OCI-LY7 (cell line): Measurements from ENCODE around the gene ALK. TPM values are rescaled to one million over a fixed set of nuclear protein-coding genes. Genes with fewer than 3 reads are reported as not detected.

Experiments used
- BruUV-seq: library from RNA; stranded (reverse); fragments of 400-500 nt; replicated peaks from 2 replicates; lab custom pipeline; 2021; lab: Mats Ljungman, UMichigan
- CTCF ChIA-PET: fragments of 300-600 bp; sonication (Branson Sonifier 250); formaldehyde crosslinking; loops from one replicate; lab custom pipeline; 2022; ENCODE audit warnings: antibody characterized with exemption; ENCODE audit not compliant: unreplicated experiment; lab: Charles Lee
- POLR2A ChIA-PET: fragments of 300-600 bp; sonication (Branson Sonifier 250); formaldehyde crosslinking; loops from one replicate; lab custom pipeline; 2022; ENCODE audit warnings: antibody characterized with exemption; lab: Charles Lee
- DNase-seq: peaks from one replicate; pipeline ENCODE4 v3.0.0-alpha.2; 2015; ENCODE audit warnings: low spot score
- H2AFZ ChIP-seq: fragments of 200-600 bp; sonication (generic), shearing (Covaris generic); 2 replicates; pipeline ENCODE4 v1.6.1; 2014; ENCODE audit warnings: mild to moderate bottlenecking, antibody characterized with exemption, low read length, moderate library complexity
- H3K27ac ChIP-seq: fragments of 200-600 bp; sonication (generic); 2 replicates; pipeline ENCODE4 v1.5.1; 2014; ENCODE audit warnings: mixed run types, low read depth, mild to moderate bottlenecking, moderate library complexity, low read length, inconsistent platforms; ENCODE audit not compliant: poor library complexity, severe bottlenecking
- H3K36me3 ChIP-seq: fragments of 200-600 bp; sonication (generic); 2 replicates; pipeline ENCODE4 v1.6.1; 2014; ENCODE audit warnings: mild to moderate bottlenecking, antibody characterized with exemption, low read length, moderate library complexity, mixed read lengths; ENCODE audit not compliant: insufficient read depth
- H3K4me1 ChIP-seq: fragments of 200-600 bp; sonication (generic); 2 replicates; pipeline ENCODE4 v1.5.1; 2014; ENCODE audit warnings: mild to moderate bottlenecking, low read length; ENCODE audit not compliant: insufficient read depth, poor library complexity, severe bottlenecking
- H3K4me2 ChIP-seq: fragments of 200-600 bp; sonication (generic); 2 replicates; pipeline ENCODE4 v1.6.1; 2014; ENCODE audit warnings: mild to moderate bottlenecking, low read length
- H3K4me3 ChIP-seq: fragments of 200-600 bp; sonication (generic); 2 replicates; pipeline ENCODE4 v1.5.1; 2014; ENCODE audit warnings: mild to moderate bottlenecking, low read depth, low read length; ENCODE audit not compliant: poor library complexity, severe bottlenecking
- H3K79me2 ChIP-seq: fragments of 200-600 bp; sonication (generic); 2 replicates; pipeline ENCODE4 v1.6.1; 2016; ENCODE audit warnings: low read depth, mild to moderate bottlenecking, low read length, moderate library complexity, mixed read lengths; ENCODE audit not compliant: insufficient read depth
- H3K9me2 ChIP-seq: fragments of 200-600 bp; sonication (generic); 2 replicates; pipeline ENCODE4 v1.6.1; 2016; ENCODE audit warnings: mild to moderate bottlenecking, low read length, mixed read lengths; ENCODE audit not compliant: insufficient read depth
- H3K9me3 ChIP-seq: fragments of 200-600 bp; sonication (generic); 2 replicates; pipeline ENCODE4 v1.6.1; 2014; ENCODE audit warnings: mild to moderate bottlenecking, mixed run types, low read length, mixed read lengths
- H4K20me1 ChIP-seq: fragments of 200-600 bp; sonication (generic); 2 replicates; pipeline ENCODE4 v1.6.1; 2014; ENCODE audit warnings: mild to moderate bottlenecking, antibody characterized with exemption, low read length, moderate library complexity, mixed read lengths; ENCODE audit not compliant: insufficient read depth
- CTCF ChIP-seq: fragments of 200-600 bp; sonication (generic); conservative IDR thresholded peaks from 2 replicates; pipeline ENCODE4 v1.5.1; 2014; ENCODE audit warnings: mild to moderate bottlenecking, antibody characterized with exemption, low read length, moderate library complexity, mixed read lengths
- EZH2phosphoT487 ChIP-seq: fragments of 200-600 bp; sonication (generic); IDR thresholded peaks from 2 replicates; pipeline ENCODE4 v1.6.1; 2018; ENCODE audit warnings: low read depth, borderline replicate concordance, mild to moderate bottlenecking, mixed run types, antibody characterized with exemption, low read length, moderate library complexity, mixed read lengths
- intact Hi-C: fragments of 100-400 bp; cut with micrococcal nuclease; formaldehyde crosslinking; loops from one replicate; pipeline ENCODE4 v1.10.0; 2022; ENCODE audit not compliant: unreplicated experiment
- total RNA-seq, 2 experiments: library from RNA; depleted of rRNA in 1 of 2; stranded (reverse); fragments of >200 nt in 1 of 2; shearing (Covaris generic) in 1 of 2; gene quantifications; 2 replicates each; pipeline ENCODE4 v1.2.3, GENCODE V29; 2014 to 2022

The ALK gene
- total RNA-seq, 2 experiments from 2014 or later: 0.09 TPM; not detected in 1

DNA sequence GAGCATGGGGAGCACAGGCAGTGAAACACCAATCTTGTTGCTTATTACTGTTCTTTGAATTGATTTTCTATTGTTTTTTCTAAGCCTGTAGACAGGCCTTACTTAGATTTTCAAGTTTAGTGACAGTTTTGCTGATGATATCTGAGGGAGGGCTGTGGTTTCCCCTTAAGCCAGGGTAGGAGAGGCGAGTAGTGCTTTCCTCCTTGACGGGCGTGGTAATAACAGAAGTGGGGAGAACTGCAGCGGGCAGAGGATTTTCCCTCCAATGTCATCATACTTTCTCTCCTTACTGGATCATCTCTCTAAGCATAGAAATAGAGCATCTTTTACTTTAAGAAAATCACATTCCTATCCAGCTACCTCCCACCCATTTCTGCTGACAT, 314.4 kb downstream of the ALK start:
- BruUV-seq: no TSS peak
- CTCF ChIA-PET: no interaction called here

DNA sequence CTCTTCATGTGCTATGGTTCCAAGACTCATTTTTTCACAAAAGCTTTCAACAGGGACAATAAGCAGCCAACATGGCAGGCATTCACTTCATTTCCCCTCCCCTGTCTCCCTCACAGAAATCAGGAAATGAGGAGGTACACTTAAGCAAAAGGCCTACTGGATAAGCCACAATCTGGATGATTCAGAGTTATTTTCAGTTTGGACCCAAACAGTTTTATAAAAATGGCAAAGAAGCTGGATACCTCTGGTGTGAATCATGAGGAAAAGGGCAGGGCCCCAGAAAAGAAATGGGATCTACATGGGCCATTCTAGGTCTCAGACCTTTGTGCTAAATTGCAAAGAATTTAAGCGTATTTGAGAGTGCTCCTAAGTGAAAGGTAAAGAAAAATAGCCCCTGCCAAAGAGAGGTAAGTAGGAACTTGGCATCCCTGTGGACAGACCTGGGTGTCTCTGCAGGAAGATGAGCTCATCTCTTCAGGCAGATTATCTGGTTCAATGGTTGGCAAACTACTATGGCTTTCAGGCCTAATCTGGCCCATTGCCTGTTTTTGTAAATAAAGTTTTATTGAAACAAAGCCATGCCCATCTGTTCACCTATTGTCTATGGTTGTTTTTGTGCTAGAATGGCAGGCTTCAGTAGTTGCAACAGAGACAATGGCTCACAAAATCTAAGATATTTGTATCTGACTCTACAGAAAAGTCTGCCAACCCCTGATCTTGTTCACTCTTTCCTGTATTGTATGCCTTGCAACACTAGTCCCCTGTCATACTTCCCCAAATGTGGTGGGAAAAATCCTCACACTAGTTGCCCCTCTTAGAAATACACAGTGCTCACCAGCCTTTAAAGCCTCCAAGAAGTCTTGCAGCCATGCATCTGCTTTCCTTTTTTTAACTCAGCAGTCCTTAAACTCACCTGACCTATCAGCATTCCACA, 315.0 kb downstream of the ALK start:
- BruUV-seq: no TSS peak
- H2AFZ ChIP-seq: no peak overlapping the region
- TF ChIP-seq EZH2phosphoT487 (no peak), CTCF (no peak)
- no peaks in the 10 kb centered on the region for H3K36me3 ChIP-seq
- ChIA-PET CTCF (interaction anchor here (0.6 kb wide), 1 partner anchor 1519 kb away, joined by 6 read pairs; no protein-coding TSS in a partner anchor), POLR2A (interaction anchor here (0.6 kb wide), 1 partner anchor 12 kb away, joined by 3 read pairs; no protein-coding TSS in a partner anchor)
- H3K4me1 ChIP-seq: no peaks in the 10 kb centered on the region
- H3K27ac ChIP-seq: no peak overlapping the region
- DNase-seq: no peak
- no peaks in the 10 kb centered on the region for H3K9me2 ChIP-seq
- no peaks in the 10 kb centered on the region for H4K20me1 ChIP-seq
- intact Hi-C loops: no loop called here
- no peaks in the 10 kb centered on the region for H3K9me3 ChIP-seq
- no peaks in the 10 kb centered on the region for H3K79me2 ChIP-seq
- H3K4me2 ChIP-seq: no peak overlapping the region
- H3K4me3 ChIP-seq: no peak overlapping the region

More for the DNA sequence above, 314.4 kb downstream of the ALK start:
- no peaks in the 10 kb centered on the region for H3K9me3 ChIP-seq
- H3K9me2 ChIP-seq: no peaks in the 10 kb centered on the region
- H3K4me3 ChIP-seq: no peak overlapping the region
- H4K20me1 ChIP-seq: no peaks in the 10 kb centered on the region
- POLR2A ChIA-PET: no interaction called here
- H3K4me2 ChIP-seq: no peak overlapping the region
- H3K4me1 ChIP-seq: no peaks in the 10 kb centered on the region
- no peak for TF ChIP-seq CTCF
- TF ChIP-seq EZH2phosphoT487: no peak
- no peaks in the 10 kb centered on the region for H3K36me3 ChIP-seq
- no peaks in the 10 kb centered on the region for H3K79me2 ChIP-seq
- intact Hi-C loops: no loop called here
- no peak overlapping the region for H2AFZ ChIP-seq
- DNase-seq: no peak
- H3K27ac ChIP-seq: no peak overlapping the region

DNA sequence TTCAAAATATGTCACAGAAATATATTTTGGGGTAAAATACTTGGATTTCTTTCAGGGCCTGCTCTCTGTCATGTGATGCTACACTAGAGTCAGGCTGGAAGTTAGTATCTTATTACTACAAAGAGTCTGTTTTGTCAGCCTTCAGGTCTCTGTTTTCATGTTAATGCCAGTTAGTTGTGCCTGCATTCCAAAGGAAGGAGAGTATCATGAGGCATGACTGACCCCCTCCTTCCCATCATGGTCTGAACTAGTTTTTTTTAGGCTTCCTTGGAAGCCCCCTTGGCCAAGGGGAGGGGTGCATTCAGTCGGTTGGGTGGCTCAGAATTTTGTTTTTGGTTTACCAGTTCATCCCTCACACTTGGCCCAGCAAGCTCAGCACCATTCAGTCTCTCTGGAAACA, 318.0 kb downstream of the ALK start:
- H2AFZ ChIP-seq: no peak overlapping the region
- intact Hi-C loops: no loop called here
- TF ChIP-seq EZH2phosphoT487: no peak
- TF ChIP-seq CTCF: no peak
- H3K9me3 ChIP-seq: no peaks in the 10 kb centered on the region
- no peak overlapping the region for H3K4me2 ChIP-seq
- H3K79me2 ChIP-seq: no peaks in the 10 kb centered on the region
- no peaks in the 10 kb centered on the region for H3K36me3 ChIP-seq
- no peak overlapping the region for H3K4me3 ChIP-seq
- no peak for DNase-seq
- no TSS peak for BruUV-seq
- no peaks in the 10 kb centered on the region for H3K9me2 ChIP-seq
- ChIA-PET CTCF (no interaction called here), POLR2A (interaction anchor here (0.5 kb wide), 1 partner anchor 36 kb away, joined by 3 read pairs; no protein-coding TSS in a partner anchor)
- H3K4me1 ChIP-seq: no peaks in the 10 kb centered on the region
- H4K20me1 ChIP-seq: no peaks in the 10 kb centered on the region
- H3K27ac ChIP-seq: no peak overlapping the region
